ENCODE results near the gene F7.

GRCh38 chr13:113080901-113081521, 24.6 kb upstream of the F7 start:
- no peak for TF ChIP-seq CTCF (IDR thresholded peaks at IDR 0.05)
- no peak for TF ChIP-seq POLR2A (IDR thresholded peaks at IDR 0.05)
- no peak for TF ChIP-seq POLR2AphosphoS5 (IDR thresholded peaks at IDR 0.05)
- no peak for TF ChIP-seq EP300 (IDR thresholded peaks at IDR 0.05)

Measured in sigmoid colon (tissue), 4 donors.